HEK293 (cell line): ENCODE results near the gene MTHFD1.

Source experiments
- HIC1 ChIP-seq: fragments of 450-650 bp; formaldehyde crosslinking; IDR thresholded peaks from 2 replicates; pipeline ENCODE4 v1.5.1; 2016; ENCODE audit warnings: missing biosample characterization, missing genetic modification characterization
- KLF17 ChIP-seq: fragments of 450-650 bp; formaldehyde crosslinking; IDR thresholded peaks from 2 replicates; pipeline ENCODE4 v1.5.1; 2016; ENCODE audit warnings: missing biosample characterization, missing genetic modification characterization
- PBX3 ChIP-seq: sonication (generic); formaldehyde crosslinking; IDR thresholded peaks from 2 replicates; pipeline ENCODE4 v1.8.1; 2022; ENCODE audit warnings: mild to moderate bottlenecking, moderate library complexity, missing genetic modification reagents
- PRDM10 ChIP-seq: fragments of 450-650 bp; formaldehyde crosslinking; IDR thresholded peaks from 2 replicates; pipeline ENCODE4 v1.5.1; 2016; ENCODE audit warnings: missing biosample characterization, missing genetic modification characterization
- REPIN1 ChIP-seq: fragments of 450-650 bp; formaldehyde crosslinking; IDR thresholded peaks from 2 replicates; pipeline ENCODE4 v1.5.1; 2017; ENCODE audit warnings: missing biosample characterization, missing genetic modification characterization, low read depth
- TRIM28 ChIP-seq: IDR thresholded peaks from 2 replicates; pipeline ENCODE4 v1.6.1; 2011; ENCODE audit warnings: low read length, control low read depth, borderline replicate concordance
- ZBTB10 ChIP-seq: fragments of 450-650 bp; formaldehyde crosslinking; IDR thresholded peaks from 2 replicates; pipeline ENCODE4 v1.5.1; 2016; ENCODE audit warnings: missing biosample characterization, missing genetic modification characterization
- ZNF114 ChIP-seq: fragments of 450-650 bp; formaldehyde crosslinking; IDR thresholded peaks from 2 replicates; pipeline ENCODE4 v1.5.0; 2017; ENCODE audit warnings: missing biosample characterization, missing genetic modification characterization
- ZNF138 ChIP-seq: fragments of 450-650 bp; formaldehyde crosslinking; IDR thresholded peaks from 2 replicates; pipeline ENCODE4 v1.5.1; 2016; ENCODE audit warnings: missing biosample characterization, missing genetic modification characterization, borderline replicate concordance
- ZNF140 ChIP-seq: fragments of 450-650 bp; formaldehyde crosslinking; IDR thresholded peaks from 2 replicates; pipeline ENCODE4 v1.5.1; 2016; ENCODE audit warnings: missing biosample characterization, missing genetic modification characterization
- ZNF148 ChIP-seq: fragments of 450-650 bp; formaldehyde crosslinking; IDR thresholded peaks from 2 replicates; pipeline ENCODE4 v1.5.0; 2017; ENCODE audit warnings: missing biosample characterization, missing genetic modification characterization, borderline replicate concordance
- ZNF157 ChIP-seq: fragments of 450-650 bp; formaldehyde crosslinking; IDR thresholded peaks from 2 replicates; pipeline ENCODE4 v1.5.1; 2016; ENCODE audit warnings: missing biosample characterization, missing genetic modification characterization
- ZNF26 ChIP-seq: fragments of 450-650 bp; formaldehyde crosslinking; IDR thresholded peaks from 2 replicates; pipeline ENCODE4 v1.5.1; 2016; ENCODE audit warnings: missing biosample characterization, missing genetic modification characterization
- ZNF324 ChIP-seq: fragments of 450-650 bp; formaldehyde crosslinking; IDR thresholded peaks from 2 replicates; pipeline ENCODE4 v1.5.1; 2016; ENCODE audit warnings: missing biosample characterization, missing genetic modification characterization
- ZNF341 ChIP-seq: fragments of 450-650 bp; formaldehyde crosslinking; IDR thresholded peaks from 2 replicates; pipeline ENCODE4; 2016; ENCODE audit warnings: low read depth, missing biosample characterization, missing genetic modification characterization
- ZNF449 ChIP-seq: fragments of 450-650 bp; formaldehyde crosslinking; IDR thresholded peaks from 2 replicates; pipeline ENCODE4 v1.5.1; 2017; ENCODE audit warnings: missing biosample characterization, mild to moderate bottlenecking, missing genetic modification characterization, moderate library complexity
- ZNF521 ChIP-seq: fragments of 450-650 bp; formaldehyde crosslinking; IDR thresholded peaks from 2 replicates; pipeline ENCODE4 v1.5.1; 2017; ENCODE audit warnings: missing biosample characterization, mild to moderate bottlenecking, missing genetic modification characterization
- ZNF544 ChIP-seq: fragments of 450-650 bp; formaldehyde crosslinking; IDR thresholded peaks from 2 replicates; pipeline ENCODE4 v1.5.0; 2017; ENCODE audit warnings: missing biosample characterization, missing genetic modification characterization
- ZNF585B ChIP-seq: fragments of 450-650 bp; formaldehyde crosslinking; IDR thresholded peaks from 2 replicates; pipeline ENCODE4 v1.5.1; 2016; ENCODE audit warnings: missing biosample characterization, missing genetic modification characterization
- ZNF670 ChIP-seq: fragments of 450-650 bp; formaldehyde crosslinking; IDR thresholded peaks from 2 replicates; pipeline ENCODE4 v1.5.1; 2016; ENCODE audit warnings: missing biosample characterization, missing genetic modification characterization, low read depth
- ZNF701 ChIP-seq: fragments of 450-650 bp; formaldehyde crosslinking; IDR thresholded peaks from 2 replicates; pipeline ENCODE4 v1.5.1; 2016; ENCODE audit warnings: missing biosample characterization, missing genetic modification characterization
- ZSCAN23 ChIP-seq: fragments of 450-650 bp; formaldehyde crosslinking; IDR thresholded peaks from 2 replicates; pipeline ENCODE4 v1.5.1; 2016; ENCODE audit warnings: missing biosample characterization, missing genetic modification characterization
- ZSCAN30 ChIP-seq: fragments of 450-650 bp; IDR thresholded peaks from 2 replicates; pipeline ENCODE4 v1.5.1; 2018; ENCODE audit warnings: missing biosample characterization, mild to moderate bottlenecking, missing genetic modification characterization, moderate library complexity

MTHFD1 gene

GRCh38 chr14:64504310-64504896 is 116.2 kb downstream of the MTHFD1 start, which contains the start of gene ZBTB1 (continued):
- no peak for TF ChIP-seq ZNF148 (tag by site-specific recombination)
- peak; percentile 92; the same call in 1 of the 2 replicates for TF ChIP-seq ZBTB10 (tag by site-specific recombination)
- TF ChIP-seq ZNF157 (tag by site-specific recombination), result no peak
- no peak for TF ChIP-seq ZNF26
- TF ChIP-seq REPIN1 (tag by site-specific recombination), result no peak
- TF ChIP-seq ZSCAN23 (tag by site-specific recombination), result 0 out of 2 replicates have a peak, but pooled peaks have one; percentile 50
- TF ChIP-seq ZSCAN30 (tag by site-specific recombination), result peak; percentile 26
- TF ChIP-seq ZNF585B (tag by site-specific recombination), result no peak
- no peak for TF ChIP-seq ZNF701 (tag by site-specific recombination)
- TF ChIP-seq ZNF140, result no peak
- 0 out of 2 replicates have a peak, but pooled peaks have one; percentile 51 for TF ChIP-seq KLF17 (tag by site-specific recombination)
- no peak for TF ChIP-seq ZNF449
- TF ChIP-seq ZNF138, result no peak
- 0 out of 2 replicates have a peak, but pooled peaks have one; percentile 55 for TF ChIP-seq ZNF324
- TF ChIP-seq PRDM10, result peak; percentile 98
- TF ChIP-seq ZNF544 (tag by site-specific recombination), result no peak
- TF ChIP-seq HIC1 (tag by site-specific recombination), result peak; percentile 86
- TF ChIP-seq PBX3 (CRISPR knock-in tag), result no peak
- TF ChIP-seq ZNF521 (tag by site-specific recombination), result no peak
- TF ChIP-seq ZNF670 (tag by site-specific recombination), result no peak
- TF ChIP-seq ZNF341 (tag by site-specific recombination), result no peak
- TF ChIP-seq ZNF114, result no peak
- TF ChIP-seq TRIM28, result no peak
